AG09319 (cell line): Measurements from ENCODE around the gene RTP5.

Source experiments
- DNase-seq: peaks from one replicate; pipeline ENCODE4 v3.0.0-alpha.2; 2010; ENCODE audit warnings: low read depth; ENCODE audit errors: extremely low read depth
- TF ChIP-seq, protein P1 (sequence below): IDR thresholded peaks from 2 replicates; pipeline ENCODE4 v1.5.1; 2011; ENCODE audit warnings: low read depth, mild to moderate bottlenecking, inconsistent platforms, low read length, moderate library complexity

The RTP5 gene

DNA sequence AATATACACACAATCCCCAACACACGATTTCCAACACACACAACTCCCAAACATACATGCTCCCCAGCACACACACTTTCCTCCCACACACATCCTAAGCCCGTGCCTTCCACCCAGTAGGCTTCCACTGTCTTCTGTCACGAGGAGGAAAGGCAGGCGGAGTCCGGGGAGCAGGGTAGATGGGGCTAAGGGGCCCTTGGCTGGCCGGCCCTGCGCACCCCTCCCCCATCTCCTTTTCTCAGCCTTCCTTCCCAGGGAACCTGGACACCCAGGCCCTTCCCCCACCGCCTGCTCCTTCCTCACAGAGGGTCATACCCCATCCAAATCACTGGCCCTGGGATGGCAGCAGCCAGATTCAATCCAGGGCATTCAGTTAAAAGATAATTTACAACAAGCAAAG, 7.4 kb upstream of the RTP5 start:
- TF ChIP-seq, protein P1, sequence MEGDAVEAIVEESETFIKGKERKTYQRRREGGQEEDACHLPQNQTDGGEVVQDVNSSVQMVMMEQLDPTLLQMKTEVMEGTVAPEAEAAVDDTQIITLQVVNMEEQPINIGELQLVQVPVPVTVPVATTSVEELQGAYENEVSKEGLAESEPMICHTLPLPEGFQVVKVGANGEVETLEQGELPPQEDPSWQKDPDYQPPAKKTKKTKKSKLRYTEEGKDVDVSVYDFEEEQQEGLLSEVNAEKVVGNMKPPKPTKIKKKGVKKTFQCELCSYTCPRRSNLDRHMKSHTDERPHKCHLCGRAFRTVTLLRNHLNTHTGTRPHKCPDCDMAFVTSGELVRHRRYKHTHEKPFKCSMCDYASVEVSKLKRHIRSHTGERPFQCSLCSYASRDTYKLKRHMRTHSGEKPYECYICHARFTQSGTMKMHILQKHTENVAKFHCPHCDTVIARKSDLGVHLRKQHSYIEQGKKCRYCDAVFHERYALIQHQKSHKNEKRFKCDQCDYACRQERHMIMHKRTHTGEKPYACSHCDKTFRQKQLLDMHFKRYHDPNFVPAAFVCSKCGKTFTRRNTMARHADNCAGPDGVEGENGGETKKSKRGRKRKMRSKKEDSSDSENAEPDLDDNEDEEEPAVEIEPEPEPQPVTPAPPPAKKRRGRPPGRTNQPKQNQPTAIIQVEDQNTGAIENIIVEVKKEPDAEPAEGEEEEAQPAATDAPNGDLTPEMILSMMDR: no peak

DNA sequence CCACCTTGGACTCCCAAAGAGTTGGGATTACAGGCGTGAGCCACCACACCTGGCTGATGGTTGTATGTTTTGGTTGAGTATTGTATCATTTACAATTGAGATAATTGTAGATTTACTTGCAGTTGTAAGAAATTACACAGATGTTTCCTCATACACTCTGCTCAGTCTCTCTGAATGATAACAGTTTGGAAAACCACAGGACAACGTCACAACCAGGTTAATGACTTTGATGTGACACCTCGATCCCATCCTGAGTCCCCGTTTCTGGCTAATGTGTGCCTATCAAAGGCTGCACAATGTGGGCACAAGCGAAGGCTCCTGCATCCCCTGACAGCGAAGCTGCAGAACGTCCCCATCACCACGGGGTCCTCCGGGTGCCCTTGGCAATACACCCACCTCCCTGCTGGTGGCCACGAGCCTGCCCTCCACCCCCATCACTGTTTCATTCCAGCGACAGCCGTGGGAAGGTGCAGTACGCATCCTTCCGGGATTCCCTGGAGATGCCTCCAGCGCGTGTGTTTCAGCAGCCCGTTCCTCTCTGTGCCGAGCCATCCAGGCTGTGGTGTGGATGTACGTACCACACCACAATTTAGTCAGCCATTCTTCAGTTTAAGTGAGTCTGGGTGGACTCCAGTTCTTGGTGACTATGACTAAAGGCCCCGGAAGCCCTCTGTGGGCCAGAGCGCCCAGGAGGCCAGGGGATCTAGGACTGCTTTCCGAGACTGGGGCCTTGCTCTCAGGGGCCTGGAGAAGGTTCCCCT, 6.6 kb upstream of the RTP5 start:
- no peak for DNase-seq
- TF ChIP-seq, protein P1: no peak

More for the DNA sequence above, 7.4 kb upstream of the RTP5 start:
- no peak for DNase-seq

GRCh38 chr2:241863536-241863954, 6.0 kb upstream of the RTP5 start:
- TF ChIP-seq, protein P1: no peak
- no peak for DNase-seq

- TF ChIP-seq, protein P1: no peak
- no peak for DNase-seq
Observed at GRCh38 chr2:241864168-241864849, 5.2 kb upstream of the RTP5 start.

DNA sequence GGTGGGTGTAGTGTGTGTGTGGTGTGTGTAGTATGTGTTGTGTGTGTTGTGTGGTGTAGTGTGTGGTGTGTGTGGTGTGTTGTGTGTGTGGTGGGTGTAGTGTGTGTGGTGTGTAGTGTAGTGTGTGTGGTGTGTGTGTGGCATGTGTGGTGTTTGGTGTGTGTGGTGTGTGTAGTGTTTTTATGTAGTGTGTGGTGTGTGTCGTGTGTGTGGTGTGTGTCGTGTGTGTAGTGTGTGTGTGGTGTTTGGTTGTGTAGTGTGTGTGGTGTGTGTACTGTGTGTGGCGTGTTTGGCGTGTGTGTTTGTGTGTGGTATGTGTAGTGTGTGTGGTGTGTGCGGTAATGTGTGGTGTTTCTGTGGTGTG, 4.7 kb upstream of the RTP5 start:
- TF ChIP-seq, protein P1: no peak

DNA sequence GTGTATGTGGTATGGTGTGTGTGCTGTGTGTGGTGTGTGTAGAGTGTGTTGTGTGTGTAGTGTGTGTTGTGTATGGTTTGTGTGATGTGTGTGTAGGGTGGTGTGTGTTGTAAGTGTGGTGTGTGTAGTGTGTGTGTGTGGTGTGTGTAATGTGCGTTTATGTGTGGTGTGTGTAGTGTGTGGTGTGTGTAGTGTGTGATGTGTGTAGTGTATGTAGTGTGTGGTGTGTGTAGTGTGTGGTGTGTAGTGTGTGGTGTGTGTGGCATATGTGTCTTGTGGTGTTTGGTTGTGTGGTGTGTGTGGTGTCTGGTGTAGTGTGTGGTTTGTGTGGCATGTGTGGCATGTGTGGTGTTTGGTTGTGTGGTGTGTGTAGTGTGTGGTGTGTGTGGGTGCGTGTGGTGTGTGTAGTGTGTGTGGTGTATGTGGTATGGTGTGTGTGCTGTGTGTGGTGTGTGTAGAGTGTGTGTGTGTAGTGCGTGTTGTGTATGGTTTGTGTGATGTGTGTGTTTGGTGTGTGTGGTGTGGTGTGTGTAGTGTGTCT, 4.0 kb upstream of the RTP5 start:
- no peak for DNase-seq
- TF ChIP-seq, protein P1: no peak

More for the DNA sequence above, 4.7 kb upstream of the RTP5 start:
- no peak for DNase-seq
